Fibroblast of gingiva (primary cell): ENCODE measurements around the gene ZNF281.
A peak's percentile ranks its signal among the peaks of the same experiment; 100 is the strongest.
"Not testable (repeated sequence)": the region's sequence is repeated elsewhere in the genome, so short reads cannot be mapped to it uniquely, and the experiment has no call there.

Source experiments
- DNase-seq: peaks from one replicate; pipeline ENCODE4 v3.0.0-alpha.2; 2011; ENCODE audit warnings: low read depth

The ZNF281 gene, protein sequence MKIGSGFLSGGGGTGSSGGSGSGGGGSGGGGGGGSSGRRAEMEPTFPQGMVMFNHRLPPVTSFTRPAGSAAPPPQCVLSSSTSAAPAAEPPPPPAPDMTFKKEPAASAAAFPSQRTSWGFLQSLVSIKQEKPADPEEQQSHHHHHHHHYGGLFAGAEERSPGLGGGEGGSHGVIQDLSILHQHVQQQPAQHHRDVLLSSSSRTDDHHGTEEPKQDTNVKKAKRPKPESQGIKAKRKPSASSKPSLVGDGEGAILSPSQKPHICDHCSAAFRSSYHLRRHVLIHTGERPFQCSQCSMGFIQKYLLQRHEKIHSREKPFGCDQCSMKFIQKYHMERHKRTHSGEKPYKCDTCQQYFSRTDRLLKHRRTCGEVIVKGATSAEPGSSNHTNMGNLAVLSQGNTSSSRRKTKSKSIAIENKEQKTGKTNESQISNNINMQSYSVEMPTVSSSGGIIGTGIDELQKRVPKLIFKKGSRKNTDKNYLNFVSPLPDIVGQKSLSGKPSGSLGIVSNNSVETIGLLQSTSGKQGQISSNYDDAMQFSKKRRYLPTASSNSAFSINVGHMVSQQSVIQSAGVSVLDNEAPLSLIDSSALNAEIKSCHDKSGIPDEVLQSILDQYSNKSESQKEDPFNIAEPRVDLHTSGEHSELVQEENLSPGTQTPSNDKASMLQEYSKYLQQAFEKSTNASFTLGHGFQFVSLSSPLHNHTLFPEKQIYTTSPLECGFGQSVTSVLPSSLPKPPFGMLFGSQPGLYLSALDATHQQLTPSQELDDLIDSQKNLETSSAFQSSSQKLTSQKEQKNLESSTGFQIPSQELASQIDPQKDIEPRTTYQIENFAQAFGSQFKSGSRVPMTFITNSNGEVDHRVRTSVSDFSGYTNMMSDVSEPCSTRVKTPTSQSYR

DNA sequence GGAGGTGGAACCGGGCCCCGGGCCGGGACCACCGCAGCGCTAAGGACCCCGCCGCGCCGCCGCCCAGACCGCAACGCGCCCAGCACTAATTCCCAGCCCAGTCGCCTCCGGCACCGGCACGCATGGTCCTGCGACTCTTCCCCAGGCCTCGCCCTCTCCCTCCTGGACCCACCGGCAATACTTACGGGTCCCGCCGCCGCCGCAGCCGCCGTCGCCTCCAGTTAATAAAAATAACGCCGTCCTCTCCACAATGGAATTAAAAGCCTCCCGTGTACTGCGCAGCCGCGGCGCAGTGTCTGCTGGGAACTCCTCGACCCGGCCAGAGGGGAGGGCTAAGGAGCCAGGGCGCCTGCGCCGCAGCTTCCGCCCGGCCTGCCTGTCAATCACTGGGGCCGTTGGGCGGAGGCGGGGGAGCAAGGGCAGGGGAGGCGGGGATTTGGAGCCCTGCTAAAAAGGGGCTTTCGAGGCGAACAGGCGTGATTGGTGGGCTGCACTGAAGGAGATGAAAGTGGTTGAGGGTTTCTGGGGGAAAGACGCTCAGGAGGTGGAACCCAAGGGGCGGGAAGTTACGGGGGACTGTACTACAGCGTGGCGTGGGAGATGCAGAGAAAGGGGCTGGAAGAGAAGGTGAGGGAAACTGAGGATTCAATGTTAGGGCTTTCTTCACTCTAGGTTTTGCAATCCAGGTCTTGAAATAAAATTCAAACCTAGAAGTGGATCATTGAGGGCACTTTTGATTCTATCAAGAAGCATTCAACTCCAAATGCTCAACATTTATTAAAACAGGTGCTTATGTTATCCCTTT, at the start of gene ZNF281:
TSS of gene ZNF281 (minus strand) at position 276 of the 805 bp plus-strand sequence. CDS start 331 bp downstream, outside the sequence.
- peak; percentile 90 for DNase-seq

DNA sequence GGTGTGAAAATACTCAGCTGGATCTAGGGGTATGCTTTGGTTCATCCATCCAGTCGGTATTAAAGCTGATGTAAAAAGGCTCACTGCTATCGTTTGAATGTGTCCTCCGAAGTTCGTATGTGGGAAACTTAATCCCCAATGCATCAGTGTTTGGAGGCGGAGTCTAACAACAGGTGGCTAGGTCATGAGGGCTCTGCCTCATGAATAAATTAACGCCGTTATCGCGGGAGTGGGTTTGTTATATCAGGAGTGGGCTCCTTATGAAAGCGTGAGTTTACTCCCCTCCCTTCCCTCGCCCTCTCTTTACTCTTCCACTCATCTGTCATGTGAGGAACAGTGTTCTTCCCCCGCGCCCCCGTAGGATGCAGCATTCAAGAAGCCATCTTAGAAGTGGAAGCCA, 48.9 kb upstream of the ZNF281 start:
- DNase-seq: no peak

DNA sequence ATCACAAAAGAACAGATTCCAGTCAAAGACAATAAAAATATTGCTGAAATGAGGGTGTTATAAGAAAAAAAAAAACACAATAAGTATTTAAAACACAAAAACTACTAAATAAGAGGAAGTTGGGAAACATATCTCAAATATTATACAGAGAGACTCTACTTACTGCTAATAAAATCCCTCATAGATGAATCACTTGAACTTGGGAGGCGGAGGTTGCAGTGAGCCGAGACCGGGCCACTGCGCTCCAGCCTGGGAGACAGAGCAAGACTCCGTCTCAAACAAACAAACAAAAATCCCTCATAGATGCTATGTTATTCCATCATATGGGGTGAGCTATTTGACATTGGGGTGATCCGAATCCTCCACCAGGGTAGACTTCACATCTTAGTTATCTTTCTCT, 48.0 kb upstream of the ZNF281 start:
- no peak for DNase-seq

DNA sequence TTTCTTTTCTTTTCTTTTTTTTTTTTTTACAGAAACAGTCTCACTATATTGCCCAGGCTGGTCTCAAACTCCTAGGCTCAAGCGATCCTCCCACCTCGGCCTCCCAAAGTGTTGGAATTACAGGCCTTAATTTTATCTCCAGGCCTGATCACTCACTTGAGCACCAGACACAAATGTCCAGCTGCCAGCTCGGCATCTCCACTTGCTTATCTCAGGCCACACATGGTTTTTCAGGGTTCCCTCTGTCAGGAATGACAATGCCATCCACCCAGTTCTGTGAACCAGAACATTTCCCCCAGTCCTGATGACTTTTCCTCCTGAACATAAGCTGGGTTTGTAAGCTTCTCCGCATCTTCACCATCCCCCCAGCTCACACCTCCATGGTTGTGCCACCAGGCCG, 44.6 kb upstream of the ZNF281 start:
- DNase-seq: no peak

DNA sequence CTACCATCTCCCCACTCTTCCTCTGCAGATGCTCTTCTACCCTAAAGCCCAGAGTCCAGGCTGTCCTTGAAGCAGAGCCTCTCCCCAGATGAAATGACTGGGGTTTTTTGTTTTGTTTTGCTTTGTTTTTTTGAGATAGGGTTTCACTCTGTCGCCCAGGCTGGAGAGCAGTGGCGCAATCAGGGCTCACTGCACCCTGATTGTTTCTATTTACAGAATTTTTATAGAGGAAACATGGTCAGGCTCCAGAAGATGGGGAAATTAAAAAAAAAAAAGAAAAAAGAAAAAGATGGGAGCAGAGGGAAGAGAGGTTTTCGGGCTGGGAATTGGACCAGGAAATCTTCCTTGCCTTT, 43.7 kb upstream of the ZNF281 start:
- DNase-seq: peak; percentile 81

DNA sequence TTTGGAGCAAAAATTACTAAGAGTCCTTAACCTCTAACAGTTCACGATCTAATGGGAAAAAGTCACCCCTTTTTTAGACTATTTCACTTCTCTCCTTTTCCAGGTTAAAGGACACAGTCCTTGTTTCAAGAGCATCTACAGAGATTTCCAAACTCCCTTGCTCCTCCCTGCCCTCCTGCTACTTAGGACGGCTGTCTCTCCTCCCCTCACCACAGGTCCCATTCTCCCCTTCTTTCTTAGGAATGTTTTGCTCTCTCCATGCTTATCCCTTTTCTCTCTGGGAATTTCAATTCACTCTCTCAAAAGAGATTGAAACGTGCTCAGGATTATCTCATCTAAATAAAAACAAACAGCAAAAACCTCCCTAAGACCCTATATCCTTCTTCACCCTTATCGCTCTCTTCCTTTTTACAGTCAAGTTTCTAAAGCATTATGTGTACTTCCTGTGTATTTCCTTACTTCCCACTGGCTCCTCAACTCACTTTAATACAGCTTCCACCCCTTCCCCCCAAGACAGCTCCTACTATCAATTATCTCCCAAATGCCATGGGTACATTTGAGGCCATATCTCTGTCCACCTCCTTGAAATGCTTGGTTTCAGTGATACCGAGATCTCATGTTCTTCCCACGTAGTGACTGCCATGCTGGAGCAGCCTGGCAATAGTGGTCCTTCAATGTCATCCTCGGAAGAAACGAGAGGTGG, 43.2 kb upstream of the ZNF281 start:
- DNase-seq: no peak

DNA sequence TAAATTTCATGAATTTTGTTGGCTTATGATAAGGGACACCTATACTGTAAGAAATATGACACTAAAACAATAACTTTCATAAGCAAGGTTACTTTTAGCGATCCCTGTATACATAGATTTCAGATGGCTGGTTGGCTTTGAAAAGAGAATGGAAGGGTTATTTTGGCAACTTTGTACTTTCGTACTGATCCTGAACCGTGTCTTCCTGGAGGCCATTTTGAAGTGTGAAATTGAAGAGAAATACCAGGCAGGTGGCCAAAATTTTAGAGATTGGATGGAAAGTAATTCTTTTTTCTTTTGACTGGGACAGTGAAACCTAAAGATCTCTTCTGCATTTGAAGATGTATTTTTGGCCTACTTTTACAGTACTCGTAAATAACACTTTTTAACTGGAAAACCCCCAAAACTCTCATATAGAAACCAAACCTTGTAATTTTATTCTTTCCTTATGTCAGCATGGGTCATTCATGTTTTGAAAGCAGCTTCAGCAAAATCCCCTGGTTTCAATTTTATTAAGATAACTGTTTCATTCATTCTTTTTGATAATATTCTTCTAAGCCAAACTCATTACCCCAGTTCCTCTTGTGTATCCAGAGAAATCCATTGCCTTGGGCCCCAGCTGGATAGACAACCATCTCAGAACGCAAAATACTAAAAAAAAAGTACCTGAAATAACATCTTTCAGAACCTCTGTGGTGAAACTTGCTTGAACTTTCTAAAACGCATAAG, 38.4 kb upstream of the ZNF281 start:
- no peak for DNase-seq

DNA sequence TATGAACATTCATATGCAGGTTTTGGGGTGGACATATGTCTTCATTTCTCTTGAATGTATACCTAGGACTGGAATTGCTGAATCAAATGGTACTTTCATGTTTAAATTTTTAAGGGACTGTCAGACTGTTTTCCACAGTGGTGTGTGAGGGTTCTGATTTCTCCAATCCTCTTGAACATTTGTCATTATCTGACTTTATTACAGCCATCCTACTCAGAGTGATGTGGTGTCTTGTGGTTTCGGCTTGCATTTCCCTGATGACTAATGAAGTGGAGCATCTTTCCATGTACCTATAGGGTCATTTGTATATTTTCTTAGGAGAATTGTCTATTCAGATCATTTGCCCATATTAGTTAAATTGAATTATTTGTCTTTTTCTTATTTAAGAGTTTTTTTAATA, 35.4 kb upstream of the ZNF281 start:
- DNase-seq: no peak

DNA sequence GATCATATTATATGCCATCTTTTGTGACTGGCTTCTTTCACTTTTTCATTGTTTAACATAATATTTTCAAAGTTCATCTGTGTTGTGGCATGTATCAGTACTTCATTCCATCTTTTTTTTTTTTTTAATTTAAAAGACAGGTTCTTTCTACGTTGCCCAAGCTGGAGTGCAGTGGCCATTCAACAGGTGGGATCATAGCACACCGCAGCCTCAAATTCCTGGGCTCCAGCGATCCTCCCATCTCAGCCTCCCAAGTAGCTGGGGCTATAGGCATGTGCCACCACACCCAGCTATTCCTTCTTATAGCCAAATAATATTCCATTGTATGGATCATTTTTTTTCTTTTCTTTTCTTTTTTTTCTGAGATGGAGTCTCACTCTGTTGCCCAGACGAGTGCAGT, 34.6 kb upstream of the ZNF281 start:
- DNase-seq: no peak

DNA sequence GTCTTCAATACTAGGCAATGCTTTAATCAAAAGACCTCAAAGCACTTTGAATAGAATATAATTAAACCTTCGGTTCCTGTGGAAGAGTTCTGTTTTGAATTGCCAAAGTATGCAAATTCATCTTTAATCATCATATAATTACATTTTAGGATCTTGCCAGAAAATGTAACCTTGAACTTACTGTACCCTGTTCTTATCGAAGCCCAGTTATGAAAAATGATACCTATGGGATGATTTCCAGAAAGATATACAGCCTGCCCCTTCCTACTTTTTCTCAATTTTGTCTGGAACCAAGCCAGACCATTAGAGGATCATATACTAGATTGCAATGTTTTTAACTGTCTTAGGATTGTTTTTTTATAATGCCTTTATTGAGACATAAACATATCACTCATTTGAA, 34.0 kb upstream of the ZNF281 start:
- no peak for DNase-seq

DNA sequence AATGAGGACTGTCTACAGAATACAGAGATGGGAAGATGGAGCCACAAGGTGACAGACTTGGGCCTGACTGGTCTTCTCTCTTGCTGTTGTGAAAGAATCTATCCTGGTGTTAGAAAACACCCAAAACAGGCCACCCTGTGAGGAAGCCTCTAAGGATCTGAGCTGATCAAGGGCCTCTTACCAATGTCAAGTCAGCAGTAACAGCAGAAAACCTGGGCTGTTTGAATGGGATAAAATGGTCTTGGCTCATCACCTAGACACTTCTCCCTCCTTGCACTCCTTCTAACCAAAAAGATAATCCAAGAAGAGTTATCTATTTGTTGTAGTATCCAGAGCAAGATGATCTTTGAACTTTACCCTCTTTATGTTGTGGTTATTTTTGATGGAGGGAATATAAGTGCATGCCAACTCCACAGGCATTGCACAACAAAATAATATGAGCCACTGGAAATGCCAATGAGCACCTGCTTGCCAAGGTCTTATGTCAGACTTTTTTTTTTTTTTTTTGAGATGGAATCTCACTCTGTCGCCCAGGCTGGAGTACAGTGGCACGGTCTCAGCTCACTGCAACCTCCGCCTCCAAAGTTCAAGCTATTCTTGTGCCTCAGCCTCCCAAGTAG, 32.8 kb upstream of the ZNF281 start:
- peak; percentile 14 for DNase-seq

DNA sequence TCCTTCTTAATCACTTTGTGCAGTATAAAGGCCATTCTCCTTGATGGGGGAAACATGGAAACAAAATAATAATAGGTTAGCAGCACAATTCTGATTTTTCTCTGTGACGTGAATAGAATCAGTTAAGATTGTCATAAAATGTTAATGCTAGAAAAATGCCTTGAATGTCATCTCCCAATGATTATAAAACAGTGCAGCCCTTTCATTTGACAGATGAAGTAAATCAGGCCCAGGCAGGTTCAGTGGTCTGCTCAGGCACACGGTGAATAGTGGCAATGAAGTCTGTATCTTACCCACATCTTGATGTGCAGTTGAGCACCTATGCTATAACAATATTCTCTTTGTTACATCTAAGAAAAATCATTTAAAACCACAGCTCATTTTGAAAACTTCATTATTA, 32.2 kb upstream of the ZNF281 start:
- DNase-seq: no peak

DNA sequence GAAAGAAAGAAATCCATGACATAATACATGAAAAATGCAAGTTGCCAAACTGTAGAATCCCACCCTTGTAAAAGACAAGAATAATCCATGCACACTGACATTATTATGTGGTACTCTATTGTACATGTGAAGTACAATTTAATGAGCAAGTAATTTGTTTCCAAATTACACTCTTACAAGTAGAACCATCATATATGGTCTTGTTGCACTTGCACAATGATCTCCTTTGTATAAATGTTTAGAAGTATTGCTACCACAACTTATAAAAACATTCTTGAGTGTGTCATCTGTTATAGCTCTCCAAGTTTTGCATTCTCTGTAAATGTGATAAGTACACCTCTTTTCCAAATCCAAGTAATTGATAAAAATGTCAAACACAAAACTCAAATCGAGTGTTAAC, 29.1 kb upstream of the ZNF281 start:
- peak; percentile 35 for DNase-seq

DNA sequence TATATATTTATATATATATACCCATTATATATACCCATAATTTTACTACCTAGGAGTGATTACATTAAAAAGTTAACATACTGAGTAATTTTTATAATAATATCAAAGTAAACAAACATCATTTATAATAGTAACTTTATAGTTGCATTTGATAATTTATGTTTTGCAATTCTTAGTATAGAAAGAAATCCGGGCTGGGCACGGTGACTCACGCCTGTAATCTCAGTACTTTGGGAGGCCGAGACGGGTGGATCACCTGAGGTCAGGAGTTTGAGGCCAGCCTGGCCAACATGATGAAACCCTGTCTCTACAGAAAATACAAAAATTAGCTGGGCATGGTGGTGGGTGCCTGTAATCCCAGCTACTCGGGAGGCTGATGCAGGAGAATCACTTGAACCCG, 28.6 kb upstream of the ZNF281 start:
- DNase-seq: not testable (repeated sequence)

DNA sequence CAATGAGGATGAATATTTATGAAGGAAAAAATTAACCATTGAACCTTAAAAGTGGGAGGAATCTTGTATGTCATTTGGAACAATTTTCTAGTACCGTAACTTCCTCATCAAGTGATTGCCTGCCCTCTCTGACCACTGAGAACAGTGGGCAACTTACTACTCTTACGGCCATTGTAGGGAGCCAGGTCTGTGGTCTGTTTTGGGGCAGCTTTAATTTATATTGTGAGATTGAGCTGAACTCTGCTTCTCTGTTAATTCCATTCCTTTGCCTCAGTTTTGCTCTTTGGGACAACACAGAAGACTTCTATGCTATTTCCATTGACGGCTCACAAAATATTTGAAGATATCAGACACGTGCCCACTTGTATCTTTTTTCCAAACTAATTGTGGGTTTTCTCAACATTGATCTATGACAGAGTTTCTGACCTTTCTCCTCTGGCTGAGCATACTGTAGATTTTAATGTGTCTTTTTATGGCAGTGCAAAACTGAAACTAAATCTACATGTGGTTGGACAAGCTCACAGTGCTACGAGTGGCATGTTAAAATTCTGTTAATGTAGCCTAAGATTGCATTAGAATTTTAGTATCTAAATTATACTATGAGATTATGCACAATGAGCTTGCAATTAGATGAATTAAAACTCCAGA, 27.8 kb upstream of the ZNF281 start:
- peak; percentile 21 for DNase-seq

DNA sequence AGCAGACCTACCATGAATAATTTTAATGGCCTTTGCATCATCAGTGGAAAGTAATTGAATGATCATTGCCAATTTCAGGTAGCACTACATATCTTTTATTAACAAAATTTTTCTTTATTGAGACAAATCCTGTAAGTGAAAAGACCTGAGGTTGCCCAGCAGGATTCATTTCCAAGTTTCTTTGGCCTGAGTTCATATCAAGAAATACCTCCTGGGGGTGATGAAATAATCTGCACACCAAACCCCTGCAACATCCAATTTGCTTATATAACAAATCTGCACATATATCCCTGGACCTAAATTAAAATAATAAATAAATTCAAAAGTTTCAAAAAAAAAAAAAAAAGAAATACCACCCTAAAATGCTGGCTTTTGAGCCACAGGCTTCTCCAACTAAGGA, 27.3 kb upstream of the ZNF281 start:
- DNase-seq: no peak

DNA sequence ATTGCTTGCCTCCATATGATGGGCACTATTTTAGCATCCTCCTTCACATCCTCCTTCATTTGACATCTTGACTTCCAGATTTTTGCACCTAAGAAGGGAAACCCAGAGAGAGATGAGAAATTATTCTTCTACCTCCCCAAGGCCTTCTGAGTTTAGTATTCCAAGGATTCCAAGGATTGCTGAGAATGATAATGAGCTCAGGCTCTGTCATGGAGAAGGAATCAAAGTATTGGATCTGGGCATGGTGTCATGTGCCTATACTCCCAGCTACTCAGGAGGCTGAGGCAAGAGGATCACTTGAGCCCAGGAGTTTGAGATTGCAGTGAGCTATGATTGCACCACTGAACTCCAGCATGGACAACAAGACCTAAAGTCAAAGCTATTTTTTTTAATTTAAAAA, 26.6 kb upstream of the ZNF281 start:
- no peak for DNase-seq

DNA sequence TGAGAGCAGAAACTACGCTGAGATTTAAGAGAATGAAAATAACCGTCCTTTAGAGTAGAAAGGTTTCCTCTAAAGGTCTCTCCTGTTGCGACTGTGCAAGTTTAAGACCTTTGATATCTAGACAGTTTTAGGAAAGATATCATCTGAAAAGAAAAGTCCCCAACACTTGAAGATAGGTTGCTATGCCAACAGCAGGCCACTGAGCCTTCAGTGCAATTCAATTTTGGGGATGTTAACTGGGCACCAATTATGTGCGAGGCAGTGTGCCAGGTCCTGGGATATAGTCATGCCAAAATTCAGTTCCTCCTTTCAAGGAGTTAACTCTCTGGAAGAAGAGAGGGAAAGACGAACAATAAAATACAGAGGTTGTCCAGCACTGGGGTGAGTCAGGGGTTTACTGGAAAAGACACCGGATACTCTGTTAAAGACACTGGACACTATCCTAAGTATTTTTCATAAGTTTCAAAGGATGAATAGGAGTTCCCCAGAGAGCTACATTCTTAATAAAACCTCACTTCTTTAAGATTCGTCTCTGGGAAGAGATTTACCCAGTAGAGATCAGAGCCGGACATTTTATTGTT, 25.5 kb upstream of the ZNF281 start:
- DNase-seq: no peak

DNA sequence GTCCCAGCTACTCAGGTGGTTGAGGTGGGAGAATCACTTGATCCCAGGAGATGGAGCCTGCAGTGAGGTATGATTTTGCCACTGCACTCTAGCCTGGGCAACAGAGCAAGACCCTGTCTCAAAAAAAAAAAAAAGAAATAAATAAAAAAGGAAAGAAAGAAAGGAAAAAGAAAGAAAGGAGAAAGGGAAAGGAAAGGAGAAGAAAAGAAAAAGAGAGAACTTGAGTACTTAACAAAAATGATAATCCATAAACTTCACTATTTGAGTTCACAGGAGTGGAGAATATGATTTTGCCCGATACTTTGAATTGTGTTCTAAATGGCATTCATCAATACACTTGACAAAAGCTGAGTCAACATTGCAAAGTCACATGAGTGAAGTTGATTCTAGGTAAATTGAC, 23.8 kb upstream of the ZNF281 start:
- DNase-seq: no peak

DNA sequence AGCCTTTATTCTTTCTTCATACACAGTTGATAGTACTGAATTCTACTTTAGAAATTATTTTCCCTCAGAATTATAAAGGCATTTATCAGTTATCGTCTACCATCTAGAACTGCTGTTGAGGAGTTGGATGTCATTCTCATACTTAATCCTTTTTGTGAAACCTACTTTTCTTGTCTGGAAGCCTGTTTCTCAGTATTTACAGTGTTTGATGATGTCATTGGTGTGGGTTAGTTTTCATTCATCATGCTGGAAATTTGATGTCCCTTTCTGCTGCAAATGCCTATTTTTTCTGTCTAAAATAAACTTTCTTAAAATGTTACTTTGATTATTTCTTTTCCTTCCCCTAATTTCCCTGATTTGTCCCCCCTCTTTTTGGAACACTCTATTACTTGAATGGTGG, 22.8 kb upstream of the ZNF281 start:
- DNase-seq: no peak
